Vagina (tissue), 2 donors: ENCODE results near the gene AGBL4.

Experiments used
- CTCF ChIP-seq, 3 experiments: fragments of 450-650 bp in 2 of 3; fragments of 200-600 bp in 1 of 3; sonication (generic) in 1 of 3; IDR thresholded peaks; one replicate each; pipeline ENCODE4 v1.5.1; 2017 to 2019; ENCODE audit warnings: antibody characterized with exemption in 3 of 3, mild to moderate bottlenecking in 2 of 3, moderate library complexity in 2 of 3
- POLR2A ChIP-seq, 2 donors: fragments of 450-650 bp; IDR thresholded peaks; one replicate each; pipeline ENCODE4 v1.6.1; 2017; ENCODE audit warnings: antibody characterized with exemption in 2 of 2, mild to moderate bottlenecking in 2 of 2, moderate library complexity in 2 of 2
- POLR2AphosphoS5 ChIP-seq, 2 donors: sonication (generic); formaldehyde crosslinking; IDR thresholded peaks; one replicate each; pipeline ENCODE4 v1.9.0; 2017; ENCODE audit warnings: antibody characterized with exemption in 2 of 2, mild to moderate bottlenecking in 2 of 2, low read depth in 1 of 2; ENCODE audit not compliant: insufficient read depth in 1 of 2

- TF ChIP-seq CTCF (IDR thresholded peaks at IDR 0.05) (no peak), POLR2AphosphoS5 (IDR thresholded peaks at IDR 0.05; ENCODE audit: insufficient read depth in 1 of 2, low read depth in 1 of 2) (no peak), POLR2A (IDR thresholded peaks at IDR 0.05) (no peak)
Observed at GRCh38 chr1:49297783-49298182, 726.0 kb downstream of the AGBL4 start.
